NB4 (cell line): Measurements from ENCODE around the gene GORAB.

Source experiments
- MAX ChIP-seq: IDR thresholded peaks from 2 replicates; pipeline ENCODE4 v1.6.1; 2011; ENCODE audit warnings: low read depth, low read length
- POLR2A ChIP-seq: IDR thresholded peaks from 2 replicates; pipeline ENCODE4 v1.6.1; 2011; ENCODE audit warnings: mild to moderate bottlenecking; ENCODE audit not compliant: insufficient read length; ENCODE audit errors: extremely low read depth

GRCh38 chr1:170483051-170483450 is 48.9 kb upstream of the GORAB start:
- TF ChIP-seq MAX (no peak), POLR2A (no peak)
